Bronchial epithelial cell (primary cell): ENCODE results near the gene JAM2. TPM values are rescaled to one million over a fixed set of nuclear protein-coding genes. Genes with fewer than 3 reads are reported as not detected.

Experiments
- DNase-seq: peaks from one replicate; pipeline ENCODE4 v3.0.0-alpha.2; 2010; ENCODE audit warnings: low read depth
- FAIRE-seq: peaks from 2 replicates; lab custom pipeline; 2011; peaks lifted over from hg19 to GRCh38; lab: Jason Lieb, UNC
- H3K27me3 ChIP-seq: 2 replicates; pipeline ENCODE4 v1.5.1; 2011; ENCODE audit warnings: low read length; ENCODE audit not compliant: control insufficient read depth, insufficient read depth
- H3K36me3 ChIP-seq: 2 replicates; pipeline ENCODE4 v1.5.1; 2011; ENCODE audit warnings: low read length; ENCODE audit not compliant: control insufficient read depth, insufficient read depth
- H3K4me3 ChIP-seq: 2 replicates; pipeline ENCODE4 v1.5.1; 2011; ENCODE audit warnings: mild to moderate bottlenecking, low read depth, low read length, control low read depth
- total RNA-seq: library from RNA; depleted of rRNA; stranded (reverse); fragments of >200 nt; gene quantifications from 2 replicates; pipeline ENCODE4 v1.2.1, GENCODE V29; 2014
- TF ChIP-seq, protein P1 (sequence below): IDR thresholded peaks from 2 replicates; pipeline ENCODE4 v1.5.1; 2011; ENCODE audit warnings: mild to moderate bottlenecking, moderate library complexity, low read length, control low read depth, inconsistent platforms; ENCODE audit not compliant: insufficient read depth, severe bottlenecking

Gene JAM2
- total RNA-seq, 1 donor from 2014 or later: under 0.01 TPM

DNA sequence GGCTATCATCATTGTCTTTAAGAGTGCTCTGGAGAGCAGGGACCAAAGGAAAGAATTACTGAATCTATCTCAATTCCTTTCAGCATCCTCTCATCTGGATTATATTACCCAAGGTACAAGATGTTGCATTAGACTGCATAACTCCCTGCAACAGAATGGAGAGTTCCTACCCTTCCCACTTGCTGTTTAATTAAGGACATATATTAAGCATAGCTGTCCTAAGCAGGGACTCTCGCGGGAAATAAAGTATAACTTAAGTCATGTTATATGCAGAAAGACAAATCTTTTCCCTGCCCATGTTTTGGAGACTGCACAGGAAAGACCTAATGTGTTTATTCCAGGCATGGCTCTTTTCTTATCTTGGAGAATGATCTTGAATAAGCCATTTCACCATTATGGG, 6.8 kb upstream of the JAM2 start:
- Histone ChIP-seq H3K36me3 (no peaks in the 10 kb centered on the region), H3K27me3 (no peaks in the 10 kb centered on the region), H3K4me3 (no peak overlapping the region)
- DNase-seq (no peak), FAIRE-seq (no peak)
- TF ChIP-seq, protein P1, sequence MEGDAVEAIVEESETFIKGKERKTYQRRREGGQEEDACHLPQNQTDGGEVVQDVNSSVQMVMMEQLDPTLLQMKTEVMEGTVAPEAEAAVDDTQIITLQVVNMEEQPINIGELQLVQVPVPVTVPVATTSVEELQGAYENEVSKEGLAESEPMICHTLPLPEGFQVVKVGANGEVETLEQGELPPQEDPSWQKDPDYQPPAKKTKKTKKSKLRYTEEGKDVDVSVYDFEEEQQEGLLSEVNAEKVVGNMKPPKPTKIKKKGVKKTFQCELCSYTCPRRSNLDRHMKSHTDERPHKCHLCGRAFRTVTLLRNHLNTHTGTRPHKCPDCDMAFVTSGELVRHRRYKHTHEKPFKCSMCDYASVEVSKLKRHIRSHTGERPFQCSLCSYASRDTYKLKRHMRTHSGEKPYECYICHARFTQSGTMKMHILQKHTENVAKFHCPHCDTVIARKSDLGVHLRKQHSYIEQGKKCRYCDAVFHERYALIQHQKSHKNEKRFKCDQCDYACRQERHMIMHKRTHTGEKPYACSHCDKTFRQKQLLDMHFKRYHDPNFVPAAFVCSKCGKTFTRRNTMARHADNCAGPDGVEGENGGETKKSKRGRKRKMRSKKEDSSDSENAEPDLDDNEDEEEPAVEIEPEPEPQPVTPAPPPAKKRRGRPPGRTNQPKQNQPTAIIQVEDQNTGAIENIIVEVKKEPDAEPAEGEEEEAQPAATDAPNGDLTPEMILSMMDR: no peak

DNA sequence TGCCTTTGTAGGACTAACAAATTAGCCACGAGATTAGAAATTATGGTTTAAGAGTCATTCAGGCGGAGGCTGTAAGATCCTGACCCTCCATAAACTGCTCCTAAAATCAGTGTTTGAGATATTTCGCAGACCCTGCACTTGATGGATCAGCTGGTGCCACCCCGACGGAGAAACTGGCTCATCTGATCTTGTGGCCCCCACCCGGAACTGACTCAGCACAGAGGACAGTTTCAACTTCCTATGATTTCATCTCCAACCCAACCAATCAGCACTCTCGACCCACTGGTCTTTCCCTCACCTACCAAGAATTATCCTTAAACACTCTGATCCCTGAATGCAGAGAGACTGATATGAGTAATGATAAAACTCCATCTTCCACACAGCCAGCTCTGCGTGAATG, 3.7 kb upstream of the JAM2 start:
- no peak for DNase-seq
- TF ChIP-seq, protein P1: no peak
- FAIRE-seq: no peak
- no peaks in the 10 kb centered on the region for H3K36me3 ChIP-seq
- H3K4me3 ChIP-seq: no peak overlapping the region
- H3K27me3 ChIP-seq: peaks cover 14% of the 10 kb centered on the region

DNA sequence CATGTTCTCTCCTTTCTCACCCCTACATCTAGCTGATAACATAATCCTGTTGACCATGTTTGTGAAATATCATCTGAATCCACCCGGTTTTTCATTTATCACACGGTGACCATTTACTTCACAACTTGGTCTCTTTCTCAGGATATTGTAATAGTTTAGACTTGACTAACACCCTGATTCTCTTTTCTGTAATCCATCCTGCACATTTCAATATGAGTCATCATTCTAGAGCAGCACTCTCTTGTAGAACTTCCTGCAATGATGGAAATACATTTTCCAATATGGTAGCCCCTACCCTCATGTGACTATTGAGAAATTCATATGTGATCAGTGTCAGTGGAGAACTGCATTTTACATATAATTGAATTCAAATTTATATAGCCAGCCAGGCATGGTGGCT, 2.3 kb upstream of the JAM2 start:
- peak; percentile 46 for DNase-seq
- H3K27me3 ChIP-seq: peaks cover 17% of the 10 kb centered on the region
- no peak for FAIRE-seq

DNA sequence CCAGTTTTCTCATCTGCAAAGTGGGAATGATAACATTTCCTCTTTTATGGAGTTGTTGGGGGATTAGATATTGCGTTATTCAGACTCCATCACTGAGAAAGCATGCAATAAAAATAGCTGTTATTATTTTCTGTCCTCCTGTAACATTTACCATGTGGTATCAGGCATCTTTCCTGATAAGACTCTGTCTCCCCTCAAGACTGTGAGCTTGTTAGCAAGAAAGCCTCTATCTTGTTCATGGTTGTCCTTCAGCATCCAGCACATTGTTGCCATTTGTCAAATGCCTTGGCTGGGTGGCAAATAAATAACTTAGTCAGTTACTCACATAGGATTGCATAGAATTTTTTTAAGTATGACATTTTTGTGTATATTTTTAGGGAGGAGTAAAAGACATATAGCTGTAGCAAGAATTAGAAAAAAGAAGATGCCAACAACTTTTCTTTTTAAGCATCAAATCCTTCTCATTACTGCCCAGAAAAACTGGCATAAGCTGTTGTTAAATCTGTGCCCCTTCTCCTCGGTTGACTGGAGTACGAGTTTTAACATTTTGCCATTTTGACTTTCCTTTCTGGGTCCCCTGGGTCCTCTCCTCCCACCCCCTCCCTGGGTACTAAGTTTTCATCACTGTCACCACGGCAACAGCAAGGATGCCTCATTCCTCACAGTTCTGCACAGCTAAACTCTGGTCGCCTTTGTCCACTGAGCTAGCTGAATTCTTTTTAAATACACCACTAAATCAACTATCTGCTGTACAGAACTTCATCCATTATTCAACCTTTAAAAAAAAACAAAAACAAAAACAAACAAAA, 1.0 kb upstream of the JAM2 start:
- FAIRE-seq: no peak
- no peak overlapping the region for H3K4me3 ChIP-seq
- TF ChIP-seq, protein P1: no peak
- peaks cover 17% of the 10 kb centered on the region for H3K27me3 ChIP-seq
- no peaks in the 10 kb centered on the region for H3K36me3 ChIP-seq
- DNase-seq: no peak

More for the DNA sequence above, 2.3 kb upstream of the JAM2 start:
- H3K36me3 ChIP-seq: no peaks in the 10 kb centered on the region
- H3K4me3 ChIP-seq: no peak overlapping the region
- TF ChIP-seq, protein P1: no peak

DNA sequence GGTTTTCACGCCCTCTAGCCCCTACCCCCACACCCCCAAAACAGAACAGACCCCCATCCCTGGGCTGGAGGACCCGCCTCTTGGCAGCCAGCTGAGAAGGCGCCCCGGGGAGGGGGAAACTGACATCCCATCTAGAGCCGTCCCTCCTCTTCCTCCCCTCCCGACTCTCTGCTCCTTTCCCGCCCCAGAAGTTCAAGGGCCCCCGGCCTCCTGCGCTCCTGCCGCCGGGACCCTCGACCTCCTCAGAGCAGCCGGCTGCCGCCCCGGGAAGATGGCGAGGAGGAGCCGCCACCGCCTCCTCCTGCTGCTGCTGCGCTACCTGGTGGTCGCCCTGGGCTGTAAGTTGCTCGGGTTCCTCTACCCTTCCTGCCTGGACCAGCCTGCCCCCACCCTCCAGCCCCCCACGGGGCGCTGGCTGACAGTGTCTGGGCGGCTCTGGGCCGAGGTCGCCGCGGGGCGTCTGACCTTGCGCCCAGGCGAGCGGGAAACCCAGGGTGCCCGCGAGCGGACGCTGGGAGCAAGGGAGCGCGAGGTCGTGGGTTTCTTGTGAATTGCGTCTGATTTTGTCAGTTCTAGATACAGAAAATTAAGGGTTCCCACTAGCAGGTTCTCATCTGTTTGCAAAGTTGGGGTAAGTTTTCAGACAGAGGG, 618 bp downstream of the JAM2 start:
- no peak for FAIRE-seq
- peak overlapping the region; percentile 9 for H3K4me3 ChIP-seq
- peaks cover 17% of the 10 kb centered on the region for H3K27me3 ChIP-seq
- no peak for DNase-seq
- TF ChIP-seq, protein P1: peak; percentile 7
- no peaks in the 10 kb centered on the region for H3K36me3 ChIP-seq
